ENCODE data around the gene SLC25A13. TPM values are rescaled to one million over a fixed set of nuclear protein-coding genes. Genes with fewer than 3 reads are reported as not detected.
A peak's percentile ranks its signal among the peaks of the same experiment; 100 is the strongest.

SLC25A13 gene
- total and polyA plus RNA-seq, 2 of the 13 experiments (the other 11 are each of a cell fraction or from before 2014, with no cell fraction given), result 36.2 to 84.9 TPM

DNA sequence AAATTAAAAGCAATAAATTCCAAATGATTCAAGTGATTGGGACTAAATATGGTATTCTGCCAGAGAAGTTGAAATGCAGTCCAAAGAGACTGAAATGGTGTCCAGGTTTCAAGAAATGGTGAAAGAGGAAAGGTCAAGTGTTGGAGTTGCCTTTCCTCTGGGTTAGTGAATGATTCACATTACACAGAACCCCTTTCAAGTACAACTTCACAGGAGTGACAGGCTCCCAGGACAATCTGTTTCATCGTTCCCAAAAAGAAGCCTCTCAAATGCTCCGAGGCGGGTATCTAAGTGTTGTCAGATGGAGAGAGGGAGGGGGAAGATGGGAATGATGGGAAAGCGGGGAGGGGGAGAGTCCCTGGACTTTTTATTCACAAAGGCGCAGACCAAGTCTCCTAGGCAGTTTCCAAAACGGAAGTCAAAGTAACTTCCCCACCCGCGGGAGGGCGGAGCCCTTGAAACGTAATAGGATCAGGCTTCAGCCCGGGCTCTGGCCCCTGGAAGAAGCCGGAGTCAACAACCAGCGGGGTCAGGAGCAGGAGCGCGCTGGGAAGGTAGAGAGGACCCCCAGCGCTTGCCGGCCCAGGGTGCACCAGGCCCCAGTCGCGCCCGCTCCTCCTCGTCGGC is 754 bp downstream of the SLC25A13 start (continued):
- TF ChIP-seq, protein P1, sequence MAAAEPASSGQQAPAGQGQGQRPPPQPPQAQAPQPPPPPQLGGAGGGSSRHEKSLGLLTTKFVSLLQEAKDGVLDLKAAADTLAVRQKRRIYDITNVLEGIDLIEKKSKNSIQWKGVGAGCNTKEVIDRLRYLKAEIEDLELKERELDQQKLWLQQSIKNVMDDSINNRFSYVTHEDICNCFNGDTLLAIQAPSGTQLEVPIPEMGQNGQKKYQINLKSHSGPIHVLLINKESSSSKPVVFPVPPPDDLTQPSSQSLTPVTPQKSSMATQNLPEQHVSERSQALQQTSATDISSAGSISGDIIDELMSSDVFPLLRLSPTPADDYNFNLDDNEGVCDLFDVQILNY (CRISPR knock-in tag; conservative IDR thresholded peaks at IDR 0.05), result no peak
- no peak for TF ChIP-seq NR2F6 (IDR thresholded peaks at IDR 0.05)
- TF ChIP-seq NR2F6 (CRISPR knock-in tag; IDR thresholded peaks at IDR 0.05), result no peak; the same call in 1 of the 2 replicates
- no peak for TF ChIP-seq DNMT3B (CRISPR knock-in tag; conservative IDR thresholded peaks at IDR 0.05)
- no peak for TF ChIP-seq ZNF234 (CRISPR knock-in tag; conservative IDR thresholded peaks at IDR 0.05)
- TF ChIP-seq CAMTA2 (CRISPR knock-in tag; IDR thresholded peaks at IDR 0.05; ENCODE audit: borderline replicate concordance), result no peak
- TF ChIP-seq, protein P2, sequence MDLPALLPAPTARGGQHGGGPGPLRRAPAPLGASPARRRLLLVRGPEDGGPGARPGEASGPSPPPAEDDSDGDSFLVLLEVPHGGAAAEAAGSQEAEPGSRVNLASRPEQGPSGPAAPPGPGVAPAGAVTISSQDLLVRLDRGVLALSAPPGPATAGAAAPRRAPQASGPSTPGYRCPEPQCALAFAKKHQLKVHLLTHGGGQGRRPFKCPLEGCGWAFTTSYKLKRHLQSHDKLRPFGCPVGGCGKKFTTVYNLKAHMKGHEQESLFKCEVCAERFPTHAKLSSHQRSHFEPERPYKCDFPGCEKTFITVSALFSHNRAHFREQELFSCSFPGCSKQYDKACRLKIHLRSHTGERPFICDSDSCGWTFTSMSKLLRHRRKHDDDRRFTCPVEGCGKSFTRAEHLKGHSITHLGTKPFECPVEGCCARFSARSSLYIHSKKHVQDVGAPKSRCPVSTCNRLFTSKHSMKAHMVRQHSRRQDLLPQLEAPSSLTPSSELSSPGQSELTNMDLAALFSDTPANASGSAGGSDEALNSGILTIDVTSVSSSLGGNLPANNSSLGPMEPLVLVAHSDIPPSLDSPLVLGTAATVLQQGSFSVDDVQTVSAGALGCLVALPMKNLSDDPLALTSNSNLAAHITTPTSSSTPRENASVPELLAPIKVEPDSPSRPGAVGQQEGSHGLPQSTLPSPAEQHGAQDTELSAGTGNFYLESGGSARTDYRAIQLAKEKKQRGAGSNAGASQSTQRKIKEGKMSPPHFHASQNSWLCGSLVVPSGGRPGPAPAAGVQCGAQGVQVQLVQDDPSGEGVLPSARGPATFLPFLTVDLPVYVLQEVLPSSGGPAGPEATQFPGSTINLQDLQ (CRISPR knock-in tag; IDR thresholded peaks at IDR 0.05), result no peak
- no peak for TF ChIP-seq ZNF350 (CRISPR knock-in tag; IDR thresholded peaks at IDR 0.05; ENCODE audit: borderline replicate concordance, low read depth)
- no peak for TF ChIP-seq WIZ (CRISPR knock-in tag; IDR thresholded peaks at IDR 0.05)
- no peak for TF ChIP-seq ZNF337 (CRISPR knock-in tag; IDR thresholded peaks at IDR 0.05; ENCODE audit: borderline replicate concordance, low read depth)
- TF ChIP-seq ZNF564 (CRISPR knock-in tag; IDR thresholded peaks at IDR 0.05), result no peak
- no peak for TF ChIP-seq YEATS4 (CRISPR knock-in tag; IDR thresholded peaks at IDR 0.05; ENCODE audit: borderline replicate concordance)
- TF ChIP-seq RXRA (CRISPR knock-in tag; IDR thresholded peaks at IDR 0.05), result no peak; the same call in 1 of the 2 replicates
- no peak; the same call in 1 of the 2 replicates for TF ChIP-seq KAT7 (CRISPR knock-in tag; IDR thresholded peaks at IDR 0.05; ENCODE audit: borderline replicate concordance)
- TF ChIP-seq SMAD1 (CRISPR knock-in tag; IDR thresholded peaks at IDR 0.05; ENCODE audit: borderline replicate concordance, low read depth), result no peak
- TF ChIP-seq PHF20 (CRISPR knock-in tag; IDR thresholded peaks at IDR 0.05), result no peak
- TF ChIP-seq, protein P3, sequence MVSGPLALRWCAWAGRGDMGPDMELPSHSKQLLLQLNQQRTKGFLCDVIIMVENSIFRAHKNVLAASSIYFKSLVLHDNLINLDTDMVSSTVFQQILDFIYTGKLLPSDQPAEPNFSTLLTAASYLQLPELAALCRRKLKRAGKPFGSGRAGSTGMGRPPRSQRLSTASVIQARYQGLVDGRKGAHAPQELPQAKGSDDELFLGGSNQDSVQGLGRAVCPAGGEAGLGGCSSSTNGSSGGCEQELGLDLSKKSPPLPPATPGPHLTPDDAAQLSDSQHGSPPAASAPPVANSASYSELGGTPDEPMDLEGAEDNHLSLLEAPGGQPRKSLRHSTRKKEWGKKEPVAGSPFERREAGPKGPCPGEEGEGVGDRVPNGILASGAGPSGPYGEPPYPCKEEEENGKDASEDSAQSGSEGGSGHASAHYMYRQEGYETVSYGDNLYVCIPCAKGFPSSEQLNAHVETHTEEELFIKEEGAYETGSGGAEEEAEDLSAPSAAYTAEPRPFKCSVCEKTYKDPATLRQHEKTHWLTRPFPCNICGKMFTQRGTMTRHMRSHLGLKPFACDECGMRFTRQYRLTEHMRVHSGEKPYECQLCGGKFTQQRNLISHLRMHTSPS (CRISPR knock-in tag; IDR thresholded peaks at IDR 0.05; ENCODE audit: low read depth), result no peak
- no peak; the same call in 1 of the 2 replicates for TF ChIP-seq REXO4 (CRISPR knock-in tag; IDR thresholded peaks at IDR 0.05; ENCODE audit: borderline replicate concordance)
- TF ChIP-seq, protein P4, sequence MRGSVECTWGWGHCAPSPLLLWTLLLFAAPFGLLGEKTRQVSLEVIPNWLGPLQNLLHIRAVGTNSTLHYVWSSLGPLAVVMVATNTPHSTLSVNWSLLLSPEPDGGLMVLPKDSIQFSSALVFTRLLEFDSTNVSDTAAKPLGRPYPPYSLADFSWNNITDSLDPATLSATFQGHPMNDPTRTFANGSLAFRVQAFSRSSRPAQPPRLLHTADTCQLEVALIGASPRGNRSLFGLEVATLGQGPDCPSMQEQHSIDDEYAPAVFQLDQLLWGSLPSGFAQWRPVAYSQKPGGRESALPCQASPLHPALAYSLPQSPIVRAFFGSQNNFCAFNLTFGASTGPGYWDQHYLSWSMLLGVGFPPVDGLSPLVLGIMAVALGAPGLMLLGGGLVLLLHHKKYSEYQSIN (CRISPR knock-in tag; IDR thresholded peaks at IDR 0.05; ENCODE audit: borderline replicate concordance), result no peak
- TF ChIP-seq ELF4 (CRISPR knock-in tag; IDR thresholded peaks at IDR 0.05; ENCODE audit: borderline replicate concordance), result 0 out of 2 replicates have a peak, but pooled peaks have one; percentile 70
- no peak for TF ChIP-seq ZNF441 (CRISPR knock-in tag; IDR thresholded peaks at IDR 0.05; ENCODE audit: borderline replicate concordance)
- TF ChIP-seq, protein P5, sequence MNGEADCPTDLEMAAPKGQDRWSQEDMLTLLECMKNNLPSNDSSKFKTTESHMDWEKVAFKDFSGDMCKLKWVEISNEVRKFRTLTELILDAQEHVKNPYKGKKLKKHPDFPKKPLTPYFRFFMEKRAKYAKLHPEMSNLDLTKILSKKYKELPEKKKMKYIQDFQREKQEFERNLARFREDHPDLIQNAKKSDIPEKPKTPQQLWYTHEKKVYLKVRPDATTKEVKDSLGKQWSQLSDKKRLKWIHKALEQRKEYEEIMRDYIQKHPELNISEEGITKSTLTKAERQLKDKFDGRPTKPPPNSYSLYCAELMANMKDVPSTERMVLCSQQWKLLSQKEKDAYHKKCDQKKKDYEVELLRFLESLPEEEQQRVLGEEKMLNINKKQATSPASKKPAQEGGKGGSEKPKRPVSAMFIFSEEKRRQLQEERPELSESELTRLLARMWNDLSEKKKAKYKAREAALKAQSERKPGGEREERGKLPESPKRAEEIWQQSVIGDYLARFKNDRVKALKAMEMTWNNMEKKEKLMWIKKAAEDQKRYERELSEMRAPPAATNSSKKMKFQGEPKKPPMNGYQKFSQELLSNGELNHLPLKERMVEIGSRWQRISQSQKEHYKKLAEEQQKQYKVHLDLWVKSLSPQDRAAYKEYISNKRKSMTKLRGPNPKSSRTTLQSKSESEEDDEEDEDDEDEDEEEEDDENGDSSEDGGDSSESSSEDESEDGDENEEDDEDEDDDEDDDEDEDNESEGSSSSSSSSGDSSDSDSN (CRISPR knock-in tag; IDR thresholded peaks at IDR 0.05), result no peak
